ENCODE measurements around the gene SCPEP1. TPM values are rescaled to one million over a fixed set of nuclear protein-coding genes. Genes with fewer than 3 reads are reported as not detected.

SCPEP1 gene
- polyA plus RNA-seq, 1 donor from 2014 or later: 2.6 TPM

DNA sequence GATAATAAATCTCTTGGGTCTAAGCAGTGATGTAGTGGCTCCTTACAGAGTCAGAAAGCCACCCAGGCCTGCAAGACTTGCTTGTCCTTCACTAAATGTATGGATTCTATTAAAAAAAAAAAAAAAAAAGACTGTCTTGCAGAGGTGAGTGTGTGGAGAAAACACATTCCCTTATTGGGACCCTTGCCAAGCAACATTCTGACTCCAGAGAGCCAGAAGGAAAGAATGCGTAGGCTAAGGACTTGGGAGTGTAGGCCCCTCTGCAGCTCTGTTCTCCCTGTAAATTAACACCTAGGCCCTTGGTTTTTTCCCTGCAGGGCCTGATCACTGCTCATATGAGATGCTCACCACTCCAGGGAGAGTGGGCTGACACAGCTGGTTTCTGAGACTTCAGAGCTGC, 17.8 kb downstream of the SCPEP1 start:
- TF ChIP-seq, protein P1, sequence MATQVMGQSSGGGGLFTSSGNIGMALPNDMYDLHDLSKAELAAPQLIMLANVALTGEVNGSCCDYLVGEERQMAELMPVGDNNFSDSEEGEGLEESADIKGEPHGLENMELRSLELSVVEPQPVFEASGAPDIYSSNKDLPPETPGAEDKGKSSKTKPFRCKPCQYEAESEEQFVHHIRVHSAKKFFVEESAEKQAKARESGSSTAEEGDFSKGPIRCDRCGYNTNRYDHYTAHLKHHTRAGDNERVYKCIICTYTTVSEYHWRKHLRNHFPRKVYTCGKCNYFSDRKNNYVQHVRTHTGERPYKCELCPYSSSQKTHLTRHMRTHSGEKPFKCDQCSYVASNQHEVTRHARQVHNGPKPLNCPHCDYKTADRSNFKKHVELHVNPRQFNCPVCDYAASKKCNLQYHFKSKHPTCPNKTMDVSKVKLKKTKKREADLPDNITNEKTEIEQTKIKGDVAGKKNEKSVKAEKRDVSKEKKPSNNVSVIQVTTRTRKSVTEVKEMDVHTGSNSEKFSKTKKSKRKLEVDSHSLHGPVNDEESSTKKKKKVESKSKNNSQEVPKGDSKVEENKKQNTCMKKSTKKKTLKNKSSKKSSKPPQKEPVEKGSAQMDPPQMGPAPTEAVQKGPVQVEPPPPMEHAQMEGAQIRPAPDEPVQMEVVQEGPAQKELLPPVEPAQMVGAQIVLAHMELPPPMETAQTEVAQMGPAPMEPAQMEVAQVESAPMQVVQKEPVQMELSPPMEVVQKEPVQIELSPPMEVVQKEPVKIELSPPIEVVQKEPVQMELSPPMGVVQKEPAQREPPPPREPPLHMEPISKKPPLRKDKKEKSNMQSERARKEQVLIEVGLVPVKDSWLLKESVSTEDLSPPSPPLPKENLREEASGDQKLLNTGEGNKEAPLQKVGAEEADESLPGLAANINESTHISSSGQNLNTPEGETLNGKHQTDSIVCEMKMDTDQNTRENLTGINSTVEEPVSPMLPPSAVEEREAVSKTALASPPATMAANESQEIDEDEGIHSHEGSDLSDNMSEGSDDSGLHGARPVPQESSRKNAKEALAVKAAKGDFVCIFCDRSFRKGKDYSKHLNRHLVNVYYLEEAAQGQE (IDR thresholded peaks at IDR 0.05; ENCODE audit: borderline replicate concordance): no peak
- TF ChIP-seq, protein P2, sequence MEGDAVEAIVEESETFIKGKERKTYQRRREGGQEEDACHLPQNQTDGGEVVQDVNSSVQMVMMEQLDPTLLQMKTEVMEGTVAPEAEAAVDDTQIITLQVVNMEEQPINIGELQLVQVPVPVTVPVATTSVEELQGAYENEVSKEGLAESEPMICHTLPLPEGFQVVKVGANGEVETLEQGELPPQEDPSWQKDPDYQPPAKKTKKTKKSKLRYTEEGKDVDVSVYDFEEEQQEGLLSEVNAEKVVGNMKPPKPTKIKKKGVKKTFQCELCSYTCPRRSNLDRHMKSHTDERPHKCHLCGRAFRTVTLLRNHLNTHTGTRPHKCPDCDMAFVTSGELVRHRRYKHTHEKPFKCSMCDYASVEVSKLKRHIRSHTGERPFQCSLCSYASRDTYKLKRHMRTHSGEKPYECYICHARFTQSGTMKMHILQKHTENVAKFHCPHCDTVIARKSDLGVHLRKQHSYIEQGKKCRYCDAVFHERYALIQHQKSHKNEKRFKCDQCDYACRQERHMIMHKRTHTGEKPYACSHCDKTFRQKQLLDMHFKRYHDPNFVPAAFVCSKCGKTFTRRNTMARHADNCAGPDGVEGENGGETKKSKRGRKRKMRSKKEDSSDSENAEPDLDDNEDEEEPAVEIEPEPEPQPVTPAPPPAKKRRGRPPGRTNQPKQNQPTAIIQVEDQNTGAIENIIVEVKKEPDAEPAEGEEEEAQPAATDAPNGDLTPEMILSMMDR (IDR thresholded peaks at IDR 0.05; ENCODE audit: poor library complexity, severe bottlenecking): no peak
- no peak for TF ChIP-seq SMC3 (conservative IDR thresholded peaks at IDR 0.05; ENCODE audit: poor library complexity)
- no peak for TF ChIP-seq POLR2AphosphoS5 (IDR thresholded peaks at IDR 0.05)
- TF ChIP-seq RAD21 (conservative IDR thresholded peaks at IDR 0.05): no peak
- no peak for TF ChIP-seq EP300 (conservative IDR thresholded peaks at IDR 0.05; ENCODE audit: poor library complexity, severe bottlenecking)
- Histone ChIP-seq H3K79me2 (replicated peaks; ENCODE audit: insufficient read depth, low read length) (no peaks in the 10 kb centered on the region), H2AFZ (ENCODE audit: low read depth, low read length) (no peak overlapping the region), H3K27me3 (ENCODE audit: insufficient read depth, low read depth, low read length) (no peaks in the 10 kb centered on the region), H3K4me2 (ENCODE audit: low read length) (no peak overlapping the region), H3K9me2 (ENCODE audit: insufficient read depth, low read length) (no peaks in the 10 kb centered on the region), H3K27ac (ENCODE audit: low read length) (no peak overlapping the region), H4K20me1 (ENCODE audit: insufficient read depth) (no peaks in the 10 kb centered on the region), H3K36me3 (ENCODE audit: insufficient read depth, low read length) (no peaks in the 10 kb centered on the region), H3F3A (ENCODE audit: insufficient read depth, low read length, poor library complexity, severe bottlenecking) (no peaks in the 10 kb centered on the region), H3K4me3 (ENCODE audit: low read length) (no peak overlapping the region), H3K9me3 (ENCODE audit: low read length) (no peaks in the 10 kb centered on the region), H3K9ac (ENCODE audit: low read length) (no peak overlapping the region)

DNA sequence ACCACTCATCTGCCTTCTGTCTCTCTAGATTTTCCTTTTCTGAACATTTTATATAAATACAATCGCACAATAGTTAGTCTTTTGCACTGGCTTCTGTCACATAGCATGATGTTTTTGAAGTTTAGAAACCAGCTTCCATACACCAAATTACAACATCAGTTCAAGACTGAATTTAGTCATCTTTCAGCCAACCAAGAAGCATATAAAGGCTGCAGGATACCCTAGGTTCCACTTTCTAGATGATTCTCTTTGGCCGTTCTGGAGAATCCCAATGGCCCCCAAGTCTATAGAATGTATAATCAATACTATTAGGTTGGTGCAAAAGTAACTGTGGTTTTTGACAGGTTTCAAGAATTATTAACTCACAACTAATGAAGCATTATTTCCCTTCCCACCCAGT, 19.4 kb downstream of the SCPEP1 start:
- TF ChIP-seq, protein P1 (IDR thresholded peaks at IDR 0.05; ENCODE audit: borderline replicate concordance): no peak
- TF ChIP-seq SMC3 (conservative IDR thresholded peaks at IDR 0.05; ENCODE audit: poor library complexity) (no peak), EZH2 (IDR thresholded peaks at IDR 0.05; ENCODE audit: borderline replicate concordance, insufficient read depth, low read length, poor library complexity, severe bottlenecking) (no peak), TAF1 (IDR thresholded peaks at IDR 0.05; ENCODE audit: low read depth) (no peak), MXI1 (conservative IDR thresholded peaks at IDR 0.05; ENCODE audit: poor library complexity, severe bottlenecking) (no peak)
- TF ChIP-seq, protein P2 (IDR thresholded peaks at IDR 0.05; ENCODE audit: poor library complexity, severe bottlenecking): no peak
- H2AFZ ChIP-seq (ENCODE audit: low read depth, low read length): no peak overlapping the region
- H3K4me2 ChIP-seq (ENCODE audit: low read length): no peak overlapping the region
- no peaks in the 10 kb centered on the region for H3K9me2 ChIP-seq (ENCODE audit: insufficient read depth, low read length)
- H3K9ac ChIP-seq (ENCODE audit: low read length): no peak overlapping the region
- H4K20me1 ChIP-seq (ENCODE audit: insufficient read depth): no peaks in the 10 kb centered on the region
- H3K27me3 ChIP-seq (ENCODE audit: insufficient read depth, low read depth, low read length): no peaks in the 10 kb centered on the region
- no peak overlapping the region for H3K27ac ChIP-seq (ENCODE audit: low read length)
- H3F3A ChIP-seq (ENCODE audit: insufficient read depth, low read length, poor library complexity, severe bottlenecking): no peaks in the 10 kb centered on the region
- no peaks in the 10 kb centered on the region for H3K9me3 ChIP-seq (ENCODE audit: low read length)
- H3K36me3 ChIP-seq (ENCODE audit: insufficient read depth, low read length): no peaks in the 10 kb centered on the region
- H3K4me3 ChIP-seq (ENCODE audit: low read length): no peak overlapping the region
- no peaks in the 10 kb centered on the region for H3K79me2 ChIP-seq (replicated peaks; ENCODE audit: insufficient read depth, low read length)
